Type B pancreatic cell (in vitro differentiated cells): ENCODE results near the gene C10orf105. TPM values are rescaled to one million over a fixed set of nuclear protein-coding genes. Genes with fewer than 3 reads are reported as not detected.

ENCODE experiments used
- DNase-seq: peaks from one replicate; pipeline ENCODE4 v3.0.0; 2021; ENCODE audit warnings: mixed read lengths; ENCODE audit not compliant: unreplicated experiment; ENCODE audit errors: extremely low spot score
- H3K27ac Mint-ChIP-seq: 2 replicates; pipeline ENCODE4 v1.8.0; 2021; ENCODE audit warnings: mild to moderate bottlenecking, mixed read lengths
- H3K27me3 Mint-ChIP-seq: 2 replicates; pipeline ENCODE4 v1.8.0; 2021; ENCODE audit warnings: mixed read lengths
- H3K36me3 Mint-ChIP-seq: 2 replicates; pipeline ENCODE4 v1.8.0; 2021; ENCODE audit warnings: mixed read lengths
- H3K4me1 Mint-ChIP-seq: one replicate; pipeline ENCODE4 v1.8.0; 2021; ENCODE audit warnings: mixed read lengths; ENCODE audit not compliant: unreplicated experiment
- H3K4me3 Mint-ChIP-seq: 2 replicates; pipeline ENCODE4 v1.8.0; 2021; ENCODE audit warnings: mild to moderate bottlenecking, mixed read lengths
- H3K9me3 Mint-ChIP-seq: 2 replicates; pipeline ENCODE4 v1.8.0; 2021; ENCODE audit warnings: mixed read lengths
- CTCF ChIP-seq: fragments of 200-600 bp; sonication (generic); conservative IDR thresholded peaks from 2 replicates; pipeline ENCODE4 v1.5.0; 2021; ENCODE audit warnings: antibody characterized with exemption, mild to moderate bottlenecking
- total RNA-seq: library from RNA; stranded (reverse); gene quantifications from 2 replicates; pipeline ENCODE4 v1.2.1, GENCODE V29; 2021; ENCODE audit warnings: low replicate concordance

The C10orf105 gene
- total RNA-seq, 1 donor from 2014 or later: 0.31 TPM

GRCh38 chr10:71712572-71713134 is 6.9 kb downstream of the C10orf105 start:
- TF ChIP-seq CTCF: no peak
- H3K4me3 Mint-ChIP-seq: no peak overlapping the region
- H3K27ac Mint-ChIP-seq: no peak overlapping the region
- no peaks in the 10 kb centered on the region for H3K36me3 Mint-ChIP-seq
- no peaks in the 10 kb centered on the region for H3K27me3 Mint-ChIP-seq
- no peak for DNase-seq
- H3K4me1 Mint-ChIP-seq: peaks cover 16% of the 10 kb centered on the region
- no peaks in the 10 kb centered on the region for H3K9me3 Mint-ChIP-seq

DNA sequence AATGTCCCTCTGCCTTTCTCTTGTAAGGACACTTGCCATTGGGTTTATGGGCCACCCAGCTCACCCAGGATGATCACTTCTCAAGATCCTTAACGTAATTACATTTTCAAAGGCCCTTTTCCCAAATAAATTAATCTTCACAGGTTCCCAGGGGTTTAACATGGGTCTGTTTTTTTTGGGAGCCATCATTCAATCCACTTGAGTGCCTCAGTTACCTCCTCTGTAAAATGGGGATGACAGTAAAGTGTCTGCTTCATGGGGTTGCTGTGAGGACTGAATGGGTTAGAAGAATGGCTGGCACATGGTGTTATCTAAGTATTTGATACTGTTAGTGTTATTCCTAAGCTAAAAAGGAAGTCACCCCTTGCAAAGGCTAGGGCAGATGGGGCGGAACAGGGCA is 7.4 kb downstream of the C10orf105 start:
- H3K4me1 Mint-ChIP-seq: peaks cover 14% of the 10 kb centered on the region

GRCh38 chr10:71711052-71711623 is 8.4 kb downstream of the C10orf105 start:
- peaks cover 14% of the 10 kb centered on the region for H3K4me1 Mint-ChIP-seq

More for the DNA sequence above, 7.4 kb downstream of the C10orf105 start:
- no peak for TF ChIP-seq CTCF
- Mint-ChIP-seq H3K36me3 (no peaks in the 10 kb centered on the region), H3K9me3 (no peaks in the 10 kb centered on the region), H3K27ac (no peak overlapping the region), H3K4me3 (no peak overlapping the region), H3K27me3 (no peaks in the 10 kb centered on the region)
- DNase-seq: no peak

GRCh38 chr10:71710519-71710918 is 9.1 kb downstream of the C10orf105 start:
- peaks cover 14% of the 10 kb centered on the region for H3K4me1 Mint-ChIP-seq
- no peaks in the 10 kb centered on the region for H3K9me3 Mint-ChIP-seq
- H3K27me3 Mint-ChIP-seq: no peaks in the 10 kb centered on the region
- no peak overlapping the region for H3K4me3 Mint-ChIP-seq
- DNase-seq: no peak
- no peaks in the 10 kb centered on the region for H3K36me3 Mint-ChIP-seq
- no peak overlapping the region for H3K27ac Mint-ChIP-seq
- no peak for TF ChIP-seq CTCF

More at GRCh38 chr10:71711052-71711623, 8.4 kb downstream of the C10orf105 start:
- Mint-ChIP-seq H3K27ac (no peak overlapping the region), H3K9me3 (no peaks in the 10 kb centered on the region), H3K36me3 (no peaks in the 10 kb centered on the region), H3K27me3 (no peaks in the 10 kb centered on the region), H3K4me3 (no peak overlapping the region)
- TF ChIP-seq CTCF: no peak
- DNase-seq: no peak

- Mint-ChIP-seq H3K9me3 (no peaks in the 10 kb centered on the region), H3K36me3 (no peaks in the 10 kb centered on the region), H3K4me3 (no peak overlapping the region), H3K4me1 (peaks cover 11% of the 10 kb centered on the region), H3K27ac (no peak overlapping the region), H3K27me3 (no peaks in the 10 kb centered on the region)
- DNase-seq: no peak
- no peak for TF ChIP-seq CTCF
Observed at GRCh38 chr10:71708897-71709882, 10.4 kb downstream of the C10orf105 start.
